IMR-90 (cell line): ENCODE measurements around the gene CTSC. TPM values are rescaled to one million over a fixed set of nuclear protein-coding genes. Genes with fewer than 3 reads are reported as not detected.

Experiments used
- ATAC-seq: fragments of 200-7000 bp; cut with Tn5 transposase; 2 replicates; pipeline ENCODE4 v1.9.1; 2020; ENCODE audit warnings: low read depth, mild to moderate bottlenecking, moderate library complexity
- BruUV-seq: library from RNA; stranded (reverse); fragments of 400-500 nt; replicated peaks from 2 replicates; lab custom pipeline; 2021; lab: Mats Ljungman, UMichigan
- CTCF ChIA-PET: fragments of 300-600 bp; formaldehyde crosslinking; extraction: SDS; loops from one replicate; lab custom pipeline; 2021; ENCODE audit warnings: antibody characterized with exemption; lab: Yijun Ruan, JAX
- POLR2A ChIA-PET: fragments of 300-600 bp; sonication (Branson Sonifier 250); formaldehyde crosslinking; loops from one replicate; lab custom pipeline; 2022; ENCODE audit warnings: antibody characterized with exemption; ENCODE audit not compliant: unreplicated experiment; lab: Charles Lee
- DNase-seq: peaks from one replicate; pipeline ENCODE4 v3.0.0; 2013
- H2AFZ ChIP-seq: replicated peaks from 2 replicates; pipeline ENCODE3; 2013; ENCODE audit warnings: low read length, mild to moderate bottlenecking; ENCODE audit not compliant: poor library complexity
- H2AK5ac ChIP-seq: 2 replicates; pipeline ENCODE4 v1.6.1; 2013; ENCODE audit warnings: low read depth, low read length, inconsistent platforms
- H2AK9ac ChIP-seq: replicated peaks from 2 replicates; pipeline ENCODE3; 2013; ENCODE audit warnings: mild to moderate bottlenecking, low read depth, low read length, moderate library complexity; ENCODE audit not compliant: poor library complexity
- H2BK120ac ChIP-seq: 2 replicates; pipeline ENCODE4 v1.6.1; 2013; ENCODE audit warnings: low read depth, low read length, inconsistent platforms
- H2BK15ac ChIP-seq: 3 replicates; pipeline ENCODE4 v1.6.1; 2013; ENCODE audit warnings: low read depth, low read length, inconsistent platforms
- H2BK20ac ChIP-seq: 2 replicates; pipeline ENCODE4 v1.6.1; 2013; ENCODE audit warnings: low read depth, mild to moderate bottlenecking, inconsistent platforms, low read length, moderate library complexity
- H2BK5ac ChIP-seq: 2 replicates; pipeline ENCODE4 v1.6.1; 2013; ENCODE audit warnings: mild to moderate bottlenecking, low read depth, low read length, inconsistent platforms; ENCODE audit not compliant: poor library complexity, severe bottlenecking
- H3K14ac ChIP-seq: replicated peaks from 2 replicates; pipeline ENCODE4 v1.6.1; 2013; ENCODE audit warnings: low read depth, low read length, inconsistent platforms
- H3K18ac ChIP-seq: 2 replicates; pipeline ENCODE4 v1.6.1; 2013; ENCODE audit warnings: low read depth, low read length, control low read depth
- H3K23ac ChIP-seq: 2 replicates; pipeline ENCODE4 v1.6.1; 2013; ENCODE audit warnings: low read depth, low read length, inconsistent platforms
- H3K27ac ChIP-seq: 2 replicates; pipeline ENCODE4 v1.5.1; 2013; ENCODE audit warnings: mild to moderate bottlenecking, control low read depth, low read length; ENCODE audit not compliant: insufficient read depth
- H3K27me3 ChIP-seq: 2 replicates; pipeline ENCODE4 v1.6.1; 2013; ENCODE audit warnings: low read length; ENCODE audit not compliant: control insufficient read depth, insufficient read depth
- H3K36me3 ChIP-seq: 2 replicates; pipeline ENCODE4 v1.6.1; 2013; ENCODE audit warnings: low read length, mixed read lengths; ENCODE audit not compliant: control insufficient read depth, insufficient read depth
- H3K4ac ChIP-seq: 2 replicates; pipeline ENCODE4 v1.6.1; 2013; ENCODE audit warnings: low read depth, low read length, inconsistent platforms
- H3K4me1 ChIP-seq: 2 replicates; pipeline ENCODE4 v1.6.1; 2013; ENCODE audit warnings: low read length, mixed read lengths; ENCODE audit not compliant: control insufficient read depth, insufficient read depth
- H3K4me2 ChIP-seq: 2 replicates; pipeline ENCODE4 v1.6.1; 2013; ENCODE audit warnings: low read depth, mild to moderate bottlenecking, control low read depth, low read length, moderate library complexity
- H3K4me3 ChIP-seq: 2 replicates; pipeline ENCODE4 v1.5.1; 2013; ENCODE audit warnings: low read depth, mild to moderate bottlenecking, control low read depth, low read length, moderate library complexity; ENCODE audit not compliant: insufficient read depth
- H3K56ac ChIP-seq: 2 replicates; pipeline ENCODE4 v1.6.1; 2013; ENCODE audit warnings: low read length, inconsistent platforms; ENCODE audit not compliant: insufficient read depth; ENCODE audit errors: extremely low read depth
- H3K79me1 ChIP-seq, 2 experiments: 2 replicates each; pipeline ENCODE4 v1.6.1; 2013; ENCODE audit warnings: low read length in 2 of 2, inconsistent platforms in 1 of 2, low read depth in 1 of 2
- H3K9ac ChIP-seq: 2 replicates; pipeline ENCODE4 v1.6.1; 2013; ENCODE audit warnings: low read depth, low read length, control low read depth
- H3K9me1 ChIP-seq: 2 replicates; pipeline ENCODE4 v1.6.1; 2013; ENCODE audit warnings: low read length, inconsistent platforms; ENCODE audit not compliant: insufficient read depth
- H3K9me3 ChIP-seq: 2 replicates; pipeline ENCODE4 v1.6.1; 2013; ENCODE audit warnings: low read length; ENCODE audit not compliant: control insufficient read depth, insufficient read depth
- H4K20me1 ChIP-seq: 2 replicates; pipeline ENCODE4 v1.6.1; 2013; ENCODE audit warnings: low read length, inconsistent platforms; ENCODE audit not compliant: insufficient read depth
- H4K5ac ChIP-seq: 2 replicates; pipeline ENCODE4 v1.6.1; 2013; ENCODE audit warnings: mild to moderate bottlenecking, low read depth, low read length, control low read depth
- H4K8ac ChIP-seq, 2 experiments: 2 replicates each; pipeline ENCODE4 v1.6.1; 2013; ENCODE audit warnings: low read depth in 2 of 2, low read length in 2 of 2, control low read depth in 1 of 2, inconsistent platforms in 1 of 2
- H4K91ac ChIP-seq: 2 replicates; pipeline ENCODE4 v1.6.1; 2013; ENCODE audit warnings: low read depth, low read length, inconsistent platforms; ENCODE audit not compliant: insufficient read depth
- BHLHE40 ChIP-seq: fragments of 150-350 bp; IDR thresholded peaks from 2 replicates; pipeline ENCODE4 v1.6.1; 2016; ENCODE audit warnings: mild to moderate bottlenecking, low read depth, low read length
- CEBPB ChIP-seq: IDR thresholded peaks from 2 replicates; pipeline ENCODE4 v1.6.1; 2012; ENCODE audit warnings: low read depth, low read length, improper control_type of control experiment
- CHD1 ChIP-seq: IDR thresholded peaks from 2 replicates; pipeline ENCODE4 v1.6.1; 2012; ENCODE audit warnings: low read depth, low read length, improper control_type of control experiment
- ELK1 ChIP-seq: fragments of 150-350 bp; IDR thresholded peaks from 2 replicates; pipeline ENCODE4 v1.6.1; 2016; ENCODE audit warnings: low read depth, mild to moderate bottlenecking, low read length, moderate library complexity, borderline replicate concordance
- FOS ChIP-seq: fragments of 150-350 bp; IDR thresholded peaks from 2 replicates; pipeline ENCODE4 v1.6.1; 2016; ENCODE audit warnings: low read depth, low read length
- MAFK ChIP-seq: IDR thresholded peaks from 2 replicates; pipeline ENCODE4 v1.6.1; 2012; ENCODE audit warnings: low read depth, low read length, improper control_type of control experiment
- MAZ ChIP-seq: IDR thresholded peaks from 2 replicates; pipeline ENCODE4 v1.6.1; 2012; ENCODE audit warnings: low read depth, mild to moderate bottlenecking, low read length, improper control_type of control experiment, moderate library complexity, borderline replicate concordance
- NFE2L2 ChIP-seq: fragments of 150-350 bp; IDR thresholded peaks from 2 replicates; pipeline ENCODE4 v1.6.1; 2016; ENCODE audit warnings: low read depth, mild to moderate bottlenecking, low read length
- RAD21 ChIP-seq: IDR thresholded peaks from 2 replicates; pipeline ENCODE4 v1.6.1; 2012; ENCODE audit warnings: low read length, improper control_type of control experiment
- SMC3 ChIP-seq: fragments of 150-350 bp; IDR thresholded peaks from 2 replicates; pipeline ENCODE4 v1.6.1; 2016; ENCODE audit warnings: low read depth, mild to moderate bottlenecking, antibody characterized with exemption, low read length, moderate library complexity
- WGBS, 2 experiments: methylation state at CpG; one replicate each; pipeline versions ENCODE4 v1.1.5 to v1.1.7; 2013; ENCODE audit warnings: missing lambda C conversion rate in 2 of 2; ENCODE audit not compliant: insufficient read length in 1 of 2; ENCODE audit errors: extremely low coverage in 2 of 2; 5-methylcytosine and 5-hydroxymethylcytosine counted together
- dilution Hi-C: fragments of 300-500 bp; cut with HindIII; formaldehyde crosslinking; loops from one replicate; pipeline ENCODE4 v1.14.3; 2018; ENCODE audit warnings: low sequenced_read_pairs; ENCODE audit not compliant: unreplicated experiment
- in situ Hi-C: fragments of 300-500 bp; cut with MboI; formaldehyde crosslinking; loops from 3 replicates; pipeline ENCODE4 v1.14.3; 2019; ENCODE audit warnings: low sequenced_read_pairs, inconsistent platforms, mixed read lengths
- intact Hi-C: fragments of 100-400 bp; cut with micrococcal nuclease; formaldehyde crosslinking; loops from 2 replicates; pipeline ENCODE4 v1.10.0; 2022
- polyA plus RNA-seq, 3 experiments: library from polyadenylated mRNA; depleted of rRNA; stranded (reverse); fragments of >200 nt; gene quantifications; 2 replicates each; pipeline ENCODE4 v1.2.3, GENCODE V29; 2012; ENCODE audit warnings: low replicate concordance in 1 of 3
- total RNA-seq: library from RNA; depleted of rRNA; stranded (reverse); fragments of >200 nt; gene quantifications from 2 replicates; pipeline ENCODE4 v1.2.3, GENCODE V29; 2012
- TF ChIP-seq, protein P1 (sequence below): fragments of 150-350 bp; IDR thresholded peaks from 2 replicates; pipeline ENCODE4 v1.6.1; 2017; ENCODE audit warnings: mild to moderate bottlenecking, antibody characterized with exemption, low read length, low read depth

CTSC gene
- total and polyA plus RNA-seq, 2 of the 4 experiments (the other 2 are of a cell fraction), result 208 to 299 TPM

GRCh38 chr11:88359541-88359940, 22.0 kb upstream of the CTSC start:
- Histone ChIP-seq H4K5ac (peak overlapping the region; percentile 67; the same call in 1 of the 2 replicates), H2BK15ac (no peak overlapping the region), H3K4me1 (peaks cover 6% of the 10 kb centered on the region), H3K27me3 (no peaks in the 10 kb centered on the region), H3K18ac (peak overlapping the region; percentile 63; the same call in 1 of the 2 replicates), H2BK120ac (no peak overlapping the region), H3K79me1 (no peaks in the 10 kb centered on the region), H2BK5ac (no peak overlapping the region), H3K9ac (no peak overlapping the region), H2AFZ (no peak overlapping the region), H3K56ac (no peak overlapping the region), H3K14ac (no peak overlapping the region), H3K23ac (no peak overlapping the region), H2AK9ac (no peak overlapping the region), H4K91ac (no peak overlapping the region), H3K4ac (no peak overlapping the region), H3K27ac (no peak overlapping the region), H2AK5ac (no peak overlapping the region), H3K9me1 (peaks cover 2% of the 10 kb centered on the region; the same call in 1 of the 2 replicates), H4K20me1 (no peaks in the 10 kb centered on the region), H2BK20ac (no peak overlapping the region), H3K36me3 (no peaks in the 10 kb centered on the region), H3K9me3 (no peaks in the 10 kb centered on the region), H4K8ac (no peak overlapping the region), H3K4me2 (no peak overlapping the region), H3K4me3 (no peak overlapping the region)
- dilution Hi-C loops (no loop called here), intact Hi-C loops (no loop called here), in situ Hi-C loops (no loop called here)
- POLR2A ChIA-PET, result no interaction called here
- no TSS peak for BruUV-seq
- TF ChIP-seq MAFK (no peak), FOS (no peak), BHLHE40 (no peak), NFE2L2 (no peak), CHD1 (no peak), CEBPB (no peak), SMC3 (no peak), RAD21 (no peak), MAZ (no peak), ELK1 (no peak)
- TF ChIP-seq, protein P1, sequence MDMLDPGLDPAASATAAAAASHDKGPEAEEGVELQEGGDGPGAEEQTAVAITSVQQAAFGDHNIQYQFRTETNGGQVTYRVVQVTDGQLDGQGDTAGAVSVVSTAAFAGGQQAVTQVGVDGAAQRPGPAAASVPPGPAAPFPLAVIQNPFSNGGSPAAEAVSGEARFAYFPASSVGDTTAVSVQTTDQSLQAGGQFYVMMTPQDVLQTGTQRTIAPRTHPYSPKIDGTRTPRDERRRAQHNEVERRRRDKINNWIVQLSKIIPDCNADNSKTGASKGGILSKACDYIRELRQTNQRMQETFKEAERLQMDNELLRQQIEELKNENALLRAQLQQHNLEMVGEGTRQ, result no peak
- CTCF ChIA-PET, result interaction anchor here (0.5 to 1.1 kb wide), 2 partner anchors 8 to 14 kb away, joined by 3 read pairs; no protein-coding TSS in a partner anchor
- DNase-seq, result no peak
- no peak for ATAC-seq
- no CpG with 5 or more reads among the region's 1 CpG for WGBS, 2 experiments
